Suprapubic skin (tissue), 3 donors: ENCODE measurements around the gene LRIG1.

Source experiments
- POLR2A ChIP-seq, 2 donors: fragments of 450-650 bp; IDR thresholded peaks; one replicate each; pipeline ENCODE4 v1.6.1; 2017; ENCODE audit warnings: antibody characterized with exemption in 2 of 2, mild to moderate bottlenecking in 2 of 2, moderate library complexity in 2 of 2
- TF ChIP-seq, protein P1 (sequence below), 2 donors: fragments of 200-600 bp in 1 of 2; fragments of 450-650 bp in 1 of 2; sonication (generic) in 1 of 2; IDR thresholded peaks; one replicate each; pipeline ENCODE4 v1.5.1; 2016 to 2019; ENCODE audit warnings: antibody characterized with exemption in 2 of 2, mild to moderate bottlenecking in 1 of 2, moderate library complexity in 1 of 2

DNA sequence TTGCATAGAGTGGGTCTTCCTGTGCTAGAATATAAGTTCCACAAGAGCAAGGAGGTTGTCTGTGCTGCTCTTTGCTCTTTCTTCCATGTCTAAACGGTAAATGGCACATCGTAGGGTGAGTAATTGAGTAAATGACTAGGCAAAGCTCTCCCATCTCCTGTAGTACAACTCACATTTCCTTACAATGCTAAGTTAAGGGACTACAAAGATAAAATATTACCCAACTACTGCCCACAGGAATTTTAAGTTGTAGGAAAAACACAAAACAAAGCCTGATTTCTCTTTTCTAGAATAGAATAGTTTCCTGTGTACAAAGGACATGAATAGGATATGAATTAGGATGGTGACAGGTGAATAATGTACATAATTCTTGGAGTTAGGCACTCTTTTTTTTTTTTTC, 19.9 kb upstream of the LRIG1 start:
- TF ChIP-seq, protein P1, sequence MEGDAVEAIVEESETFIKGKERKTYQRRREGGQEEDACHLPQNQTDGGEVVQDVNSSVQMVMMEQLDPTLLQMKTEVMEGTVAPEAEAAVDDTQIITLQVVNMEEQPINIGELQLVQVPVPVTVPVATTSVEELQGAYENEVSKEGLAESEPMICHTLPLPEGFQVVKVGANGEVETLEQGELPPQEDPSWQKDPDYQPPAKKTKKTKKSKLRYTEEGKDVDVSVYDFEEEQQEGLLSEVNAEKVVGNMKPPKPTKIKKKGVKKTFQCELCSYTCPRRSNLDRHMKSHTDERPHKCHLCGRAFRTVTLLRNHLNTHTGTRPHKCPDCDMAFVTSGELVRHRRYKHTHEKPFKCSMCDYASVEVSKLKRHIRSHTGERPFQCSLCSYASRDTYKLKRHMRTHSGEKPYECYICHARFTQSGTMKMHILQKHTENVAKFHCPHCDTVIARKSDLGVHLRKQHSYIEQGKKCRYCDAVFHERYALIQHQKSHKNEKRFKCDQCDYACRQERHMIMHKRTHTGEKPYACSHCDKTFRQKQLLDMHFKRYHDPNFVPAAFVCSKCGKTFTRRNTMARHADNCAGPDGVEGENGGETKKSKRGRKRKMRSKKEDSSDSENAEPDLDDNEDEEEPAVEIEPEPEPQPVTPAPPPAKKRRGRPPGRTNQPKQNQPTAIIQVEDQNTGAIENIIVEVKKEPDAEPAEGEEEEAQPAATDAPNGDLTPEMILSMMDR (IDR thresholded peaks at IDR 0.05), result no peak
- no peak for TF ChIP-seq POLR2A (IDR thresholded peaks at IDR 0.05)
